SIG-M5 treated with dmso at 0.1 percent for 504 hours (cell line): ENCODE results near the gene DUSP8.
A peak's percentile ranks its signal among the peaks of the same experiment; 100 is the strongest.
"Not testable (repeated sequence)": the region's sequence is repeated elsewhere in the genome, so short reads cannot be mapped to it uniquely, and the experiment has no call there.

Source experiments
- DNase-seq: peaks from one replicate; lab custom pipeline; 2025; ENCODE audit not compliant: unreplicated experiment; lab: John Stamatoyannopoulos, UW

The DUSP8 gene, protein sequence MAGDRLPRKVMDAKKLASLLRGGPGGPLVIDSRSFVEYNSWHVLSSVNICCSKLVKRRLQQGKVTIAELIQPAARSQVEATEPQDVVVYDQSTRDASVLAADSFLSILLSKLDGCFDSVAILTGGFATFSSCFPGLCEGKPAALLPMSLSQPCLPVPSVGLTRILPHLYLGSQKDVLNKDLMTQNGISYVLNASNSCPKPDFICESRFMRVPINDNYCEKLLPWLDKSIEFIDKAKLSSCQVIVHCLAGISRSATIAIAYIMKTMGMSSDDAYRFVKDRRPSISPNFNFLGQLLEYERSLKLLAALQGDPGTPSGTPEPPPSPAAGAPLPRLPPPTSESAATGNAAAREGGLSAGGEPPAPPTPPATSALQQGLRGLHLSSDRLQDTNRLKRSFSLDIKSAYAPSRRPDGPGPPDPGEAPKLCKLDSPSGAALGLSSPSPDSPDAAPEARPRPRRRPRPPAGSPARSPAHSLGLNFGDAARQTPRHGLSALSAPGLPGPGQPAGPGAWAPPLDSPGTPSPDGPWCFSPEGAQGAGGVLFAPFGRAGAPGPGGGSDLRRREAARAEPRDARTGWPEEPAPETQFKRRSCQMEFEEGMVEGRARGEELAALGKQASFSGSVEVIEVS

DNA sequence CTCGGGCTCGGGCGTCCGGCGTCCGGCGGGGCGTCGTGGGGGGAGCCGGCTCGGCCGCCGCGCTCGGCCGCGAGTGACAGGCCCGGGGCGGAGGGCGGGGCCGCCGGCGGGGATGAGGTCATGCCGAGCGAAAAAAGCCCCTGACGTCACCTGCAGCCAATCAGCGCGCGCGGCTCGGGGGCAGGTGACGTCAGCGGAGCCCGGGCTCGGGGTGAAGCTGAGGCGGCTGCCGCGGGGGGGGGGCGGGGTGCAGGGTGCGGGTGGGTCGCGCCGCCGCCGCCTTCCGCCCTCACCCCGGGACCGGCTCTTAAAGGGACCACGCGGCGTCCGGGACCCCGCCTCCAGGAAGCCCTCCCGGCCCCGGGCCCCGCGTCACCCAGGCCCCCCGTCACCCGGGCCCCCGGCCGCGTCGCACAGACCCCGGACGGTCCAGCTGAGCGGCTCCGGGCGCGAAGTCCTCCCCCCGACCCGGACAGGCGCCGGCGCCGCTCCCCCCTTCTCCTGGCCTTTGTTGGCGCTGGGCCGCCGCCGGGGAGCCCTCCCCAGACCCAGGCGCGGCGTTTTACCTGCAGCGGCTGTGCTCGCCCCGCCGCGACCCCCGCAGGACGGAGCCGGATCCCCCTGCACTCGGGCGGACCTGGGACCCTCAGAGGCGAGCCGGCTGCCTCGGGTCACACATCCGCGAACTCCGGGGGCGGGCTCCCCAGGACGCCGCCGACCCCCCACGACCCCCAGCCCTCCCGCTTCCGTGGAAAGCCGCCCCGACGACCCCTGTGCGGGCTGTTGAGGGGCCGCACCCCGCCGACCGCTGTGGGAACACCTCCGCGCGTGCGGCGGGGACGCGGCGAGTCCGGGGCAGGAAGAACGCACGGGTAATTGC is at the start of gene DUSP8:
DUSP8 (minus strand) TSS at position 75 of the 880 bp plus-strand sequence. CDS start 6,445 bp downstream, outside the sequence.
- DNase-seq: peak; percentile 55

DNA sequence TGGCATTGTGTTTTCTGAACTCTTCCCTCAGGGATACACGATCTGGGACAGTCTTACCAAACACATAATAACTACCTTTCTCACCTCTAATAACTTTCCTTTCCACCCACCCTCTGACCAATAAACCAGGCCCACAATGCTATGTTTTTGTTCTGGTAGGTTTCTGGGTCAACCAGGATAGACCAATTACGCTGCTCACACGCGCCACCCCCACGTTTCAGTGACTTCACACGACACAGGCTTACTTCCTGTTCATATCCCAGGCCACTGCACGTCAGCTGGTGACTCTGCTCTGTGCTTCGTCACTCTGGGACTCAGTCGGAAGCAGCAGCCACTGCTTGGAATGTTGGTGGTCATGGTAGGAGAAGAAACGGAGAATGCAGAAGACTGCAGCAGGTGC is 47.4 kb upstream of the DUSP8 start:
- no peak for DNase-seq

DNA sequence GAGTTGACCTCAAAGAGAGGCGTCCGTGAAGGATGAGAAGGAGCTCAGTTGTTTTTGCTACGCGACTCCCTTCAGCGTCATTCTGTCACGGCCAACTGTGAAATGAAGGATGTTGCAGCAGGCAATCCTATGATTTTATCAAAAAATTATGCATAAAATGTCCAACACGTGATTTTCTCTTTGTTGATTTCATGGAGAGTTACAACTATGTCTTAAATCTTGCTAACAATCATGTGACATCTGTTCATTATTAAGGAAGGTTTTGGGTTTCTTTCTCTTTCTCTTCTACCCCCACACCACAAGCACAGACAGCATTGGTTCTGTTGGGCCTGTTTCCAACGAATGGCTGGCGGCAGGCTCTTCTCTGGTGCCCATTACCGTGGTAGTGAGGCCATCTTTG is 46.2 kb upstream of the DUSP8 start:
- DNase-seq: no peak

DNA sequence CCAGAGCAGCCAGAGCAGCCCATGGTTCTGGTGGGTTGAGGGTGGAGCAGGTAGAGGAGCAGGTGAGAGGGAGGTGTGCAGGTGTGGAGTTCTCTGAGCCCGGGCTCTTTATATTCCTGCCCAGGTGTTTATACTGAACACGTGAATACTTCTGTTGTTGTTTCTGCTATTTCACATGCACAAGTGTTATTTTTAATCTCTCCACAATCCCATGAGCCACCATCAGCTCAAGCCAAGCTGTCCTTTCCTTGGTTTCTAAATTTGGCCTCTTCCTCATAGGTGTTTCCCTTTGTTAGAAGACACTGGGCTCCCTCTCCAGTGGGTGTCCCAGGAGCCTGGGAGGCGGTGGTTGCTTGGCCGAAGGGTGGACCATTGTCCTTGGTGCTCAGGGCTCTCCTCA is 36.3 kb upstream of the DUSP8 start, which contains the start of gene KRTAP5-3:
KRTAP5-3 (minus strand) TSS at position 101 of the 400 bp plus-strand sequence; CDS start at position 23, 78 bp downstream.
- DNase-seq: no peak

DNA sequence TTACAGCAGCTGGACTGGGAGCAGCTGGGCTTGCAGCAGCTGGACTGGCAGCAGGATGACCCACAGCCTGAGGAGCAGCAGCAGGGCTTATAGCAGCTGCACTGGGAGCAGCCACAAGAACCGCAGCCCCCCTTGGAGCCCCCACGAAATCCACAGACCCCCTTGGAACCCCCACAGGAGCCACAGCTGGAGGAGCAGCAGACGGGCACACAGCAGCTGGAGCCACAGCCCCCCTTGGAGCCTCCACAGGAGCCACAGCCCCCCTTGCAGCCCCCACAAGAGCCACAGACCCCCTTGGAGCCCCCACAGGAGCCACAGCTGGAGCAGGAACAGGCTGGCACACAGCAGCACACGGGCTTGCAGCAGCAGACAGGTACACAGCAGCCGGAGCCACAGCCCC is 35.8 kb upstream of the DUSP8 start:
- DNase-seq: not testable (repeated sequence)

DNA sequence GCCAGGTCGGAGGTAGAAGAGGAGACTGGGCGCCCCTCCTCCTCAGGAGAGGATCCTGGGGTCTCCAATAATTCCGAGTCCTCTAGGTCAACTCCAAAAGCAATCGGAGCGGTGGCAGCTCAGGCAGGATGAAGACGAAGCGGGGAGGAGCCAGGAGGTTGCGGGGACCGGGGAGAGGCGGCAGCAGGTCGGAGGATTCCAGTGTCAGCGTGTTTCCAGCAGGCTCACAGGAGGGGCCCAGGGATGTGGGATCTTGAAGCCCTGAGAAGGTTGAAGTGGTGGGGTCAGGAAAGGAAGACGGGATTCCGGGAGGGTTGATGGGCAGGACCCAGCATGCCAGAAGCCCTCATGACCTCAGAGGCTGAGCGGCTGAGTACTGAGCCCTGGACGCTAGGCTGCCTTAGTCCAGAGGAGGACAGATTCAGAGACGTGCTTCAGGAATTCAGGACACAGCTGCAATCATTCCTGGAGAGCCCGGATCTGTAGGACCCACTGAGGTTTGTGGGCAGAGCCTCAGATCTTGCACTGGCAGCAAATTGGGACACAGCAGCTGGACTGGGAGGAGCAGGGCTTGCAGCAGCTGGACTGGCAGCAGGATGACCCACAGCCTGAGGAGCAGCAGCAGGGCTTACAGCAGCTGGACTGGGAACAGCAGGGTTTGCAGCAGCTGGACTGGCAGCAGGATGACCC is 35.2 kb upstream of the DUSP8 start:
- DNase-seq: not testable (repeated sequence)

DNA sequence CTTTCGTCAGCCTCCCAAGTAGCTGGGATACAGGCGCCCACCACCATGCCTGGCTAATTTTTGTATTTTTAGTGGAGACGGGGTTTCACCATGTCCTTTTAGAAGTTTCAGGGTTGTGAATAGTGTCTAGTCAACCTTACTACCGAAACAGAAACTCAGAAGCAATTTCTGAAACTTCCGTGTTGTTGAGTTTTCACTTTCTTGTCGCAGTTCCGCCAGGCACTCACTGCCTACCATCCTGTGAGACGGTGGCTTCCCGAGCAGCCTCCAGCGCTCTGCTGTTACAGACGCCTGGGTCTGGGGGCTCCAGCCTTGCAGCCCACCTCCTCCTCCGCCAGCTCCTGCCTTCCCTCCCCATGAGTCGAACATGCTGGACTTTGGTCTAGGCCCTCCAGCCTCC is 33.9 kb upstream of the DUSP8 start:
- DNase-seq: not testable (repeated sequence)

DNA sequence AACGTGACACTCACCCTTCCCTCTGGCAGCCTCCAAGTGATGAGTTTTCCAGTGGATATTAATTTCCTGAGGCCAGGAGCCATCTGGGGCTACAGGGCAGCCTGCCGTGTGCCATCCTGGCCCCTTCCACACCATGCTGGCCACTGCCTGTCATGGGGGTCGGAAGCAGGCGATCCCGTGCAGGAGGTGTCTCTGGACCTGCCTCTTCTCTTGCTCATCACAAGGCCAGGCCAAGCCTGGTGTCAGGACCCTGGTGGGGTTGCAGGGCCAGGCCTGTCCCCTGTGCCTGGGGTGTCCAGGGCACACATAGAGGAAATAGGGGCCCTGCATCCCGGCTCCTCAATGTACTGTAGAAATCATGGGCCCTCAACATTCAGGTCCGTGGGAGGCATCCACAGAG is 32.6 kb upstream of the DUSP8 start:
- no peak for DNase-seq

DNA sequence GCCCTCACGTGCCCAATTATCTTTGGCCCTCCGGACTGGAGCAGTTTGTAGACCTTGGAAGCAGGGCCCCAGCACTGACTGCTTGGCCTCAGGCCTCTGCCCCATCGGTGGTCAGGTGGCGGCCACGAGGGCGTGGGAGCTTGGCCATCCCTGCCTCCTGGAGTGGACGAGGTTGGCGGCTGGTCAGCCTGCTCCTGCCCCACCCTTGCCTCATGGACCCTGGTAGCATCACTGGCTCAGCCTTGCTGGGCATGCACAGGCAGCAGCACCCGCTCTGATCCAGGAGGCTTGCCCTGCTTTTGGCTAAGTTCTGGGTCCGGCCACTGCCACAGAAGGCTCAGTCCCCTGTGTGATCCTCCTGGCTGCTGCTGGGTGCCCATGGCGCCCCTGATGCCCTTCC is 32.1 kb upstream of the DUSP8 start:
- no peak for DNase-seq

DNA sequence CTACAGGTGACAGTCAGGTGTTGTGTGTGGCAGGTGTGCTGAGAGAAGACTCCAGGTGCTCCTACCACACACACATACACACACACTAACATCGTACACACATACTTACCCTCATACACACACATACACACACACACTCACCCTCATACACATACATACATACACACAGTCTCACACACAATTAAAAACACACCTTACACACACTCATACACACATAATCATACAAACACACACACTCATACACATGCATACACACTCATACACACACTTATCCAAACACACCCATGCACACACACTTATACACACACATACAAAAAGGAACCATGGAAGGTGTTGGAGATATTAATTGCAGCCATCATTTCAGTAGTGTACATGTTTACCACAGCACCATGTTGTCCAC is 31.6 kb upstream of the DUSP8 start:
- DNase-seq: no peak

DNA sequence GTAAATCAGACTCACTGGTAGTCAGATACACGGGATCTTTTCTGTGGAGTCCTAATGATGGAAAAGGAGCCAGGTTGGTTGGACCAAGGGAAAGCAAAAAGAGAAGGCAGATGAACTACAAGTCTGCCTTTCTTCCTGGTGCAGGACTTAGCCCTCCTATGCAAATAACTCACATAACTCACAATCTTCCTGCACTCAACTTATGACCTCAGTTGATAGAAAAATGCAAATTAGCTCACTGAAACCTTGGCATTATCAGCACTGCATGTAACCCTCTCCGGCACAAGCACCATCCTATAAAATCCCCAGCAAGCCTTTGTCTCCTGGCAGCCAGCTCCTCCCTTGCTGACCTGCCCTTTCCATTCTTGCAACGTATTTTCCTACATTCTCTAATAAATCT is 29.6 kb upstream of the DUSP8 start:
- not testable (repeated sequence) for DNase-seq

DNA sequence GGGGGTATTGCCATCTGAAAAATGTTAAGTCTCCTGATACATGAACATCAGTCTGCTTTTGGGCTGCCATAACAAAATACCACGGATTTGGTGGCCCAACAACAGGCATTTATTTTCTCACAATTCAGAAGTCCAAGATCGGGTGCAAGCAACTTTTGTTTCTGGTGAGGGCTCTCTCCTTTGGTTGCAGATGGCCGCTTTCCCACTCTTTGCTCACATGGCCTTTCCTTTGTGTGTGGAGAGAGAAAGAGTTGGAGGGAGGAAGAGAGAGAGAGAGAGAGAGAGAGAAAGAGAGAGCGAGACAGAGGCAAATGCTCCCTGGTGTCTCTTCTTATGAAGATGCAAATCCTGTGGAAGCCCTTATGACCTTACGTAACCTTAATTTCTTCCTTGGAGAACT is 28.6 kb upstream of the DUSP8 start:
- no peak for DNase-seq

DNA sequence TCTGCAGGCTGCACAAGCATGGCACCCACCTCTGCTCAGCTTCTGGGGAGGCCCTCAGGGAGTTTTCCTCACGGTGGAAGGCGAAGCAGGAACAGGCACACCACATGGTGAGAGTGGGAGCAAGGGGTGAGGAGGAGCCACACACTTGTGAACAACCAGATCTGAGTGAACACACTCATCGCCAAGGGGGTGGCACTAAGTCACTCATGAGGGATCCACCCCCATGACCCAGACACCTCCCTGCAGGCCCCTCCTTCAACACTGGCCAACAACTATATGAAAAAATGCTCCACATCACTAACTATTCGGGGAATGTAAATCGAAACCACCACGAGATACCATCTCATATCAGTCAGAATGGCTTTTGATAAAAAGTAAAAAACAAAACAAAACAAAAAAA is 26.7 kb upstream of the DUSP8 start:
- DNase-seq: no peak

DNA sequence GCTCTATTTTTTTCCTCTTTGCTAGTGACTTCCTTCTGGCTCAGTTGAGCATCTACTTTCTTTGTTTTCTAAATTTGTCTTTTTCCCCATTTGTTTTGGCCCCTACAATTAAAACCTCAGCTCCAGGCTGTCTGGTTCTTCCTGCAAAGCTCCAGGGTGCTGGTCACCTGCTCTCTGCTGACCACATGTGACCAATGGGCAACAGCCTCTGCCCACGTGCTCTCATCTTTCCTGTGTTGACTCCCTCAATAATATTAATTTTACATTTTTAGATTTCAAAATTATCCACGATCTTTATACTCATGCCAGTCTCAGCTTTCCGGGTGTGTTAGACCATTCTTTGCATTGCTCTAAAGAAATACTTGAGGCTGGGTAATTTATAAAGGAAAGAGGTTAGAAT is 26.3 kb upstream of the DUSP8 start:
- not testable (repeated sequence) for DNase-seq

DNA sequence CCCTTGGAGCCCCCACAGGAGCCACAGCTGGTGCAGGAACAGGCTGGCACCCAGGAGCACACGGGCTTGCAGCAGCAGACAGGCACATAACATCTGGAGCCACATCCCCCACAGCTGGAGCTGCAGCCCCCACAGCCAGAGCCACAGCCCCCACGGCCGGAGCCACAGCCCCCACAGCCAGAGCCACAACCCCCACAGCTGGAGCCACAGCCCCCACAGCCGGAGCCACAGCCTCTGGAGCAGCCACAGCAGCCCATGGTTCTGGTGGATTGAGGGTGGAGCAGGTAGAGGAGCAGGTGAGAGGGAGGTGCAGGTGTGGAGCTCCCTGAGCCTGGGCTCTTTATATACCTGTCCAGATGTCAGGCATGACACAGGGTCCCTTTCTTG is 25.9 kb upstream of the DUSP8 start, which contains the start of gene KRTAP5-2:
KRTAP5-2 (minus strand) TSS at position 301 of the 387 bp plus-strand sequence; CDS start at position 257, 44 bp downstream.
- no peak for DNase-seq

DNA sequence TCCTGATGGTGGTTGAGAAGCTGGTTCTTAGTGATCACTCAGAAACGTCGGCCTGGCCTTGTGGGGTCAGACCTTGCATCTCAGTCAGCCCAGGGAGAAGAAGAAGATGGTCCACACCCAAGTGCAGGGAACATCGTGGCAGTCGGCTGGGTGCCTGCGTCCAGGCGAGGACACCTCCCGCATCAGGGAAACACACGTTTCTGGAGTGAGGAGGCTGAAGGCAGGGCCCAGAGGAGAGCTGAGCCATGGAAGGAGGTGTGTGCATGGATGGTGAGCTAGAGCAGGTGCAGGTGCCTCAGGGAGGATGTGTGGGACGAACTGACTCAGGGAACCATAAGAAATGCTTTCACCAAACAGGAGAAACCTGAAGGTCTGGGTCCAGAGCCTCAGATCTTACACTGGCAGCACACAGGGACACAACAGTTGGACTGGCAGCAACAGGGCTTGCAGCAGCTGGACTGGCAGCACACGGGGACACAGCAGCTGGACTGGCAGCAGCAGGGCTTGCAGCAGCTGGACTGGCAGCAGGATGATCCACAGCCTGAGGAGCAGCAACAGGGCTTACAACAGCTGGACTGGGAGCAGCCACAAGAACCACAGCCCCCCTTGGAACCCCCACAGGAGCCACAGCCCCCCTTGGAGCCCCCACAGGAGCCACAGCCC is 25.4 kb upstream of the DUSP8 start:
- DNase-seq: no peak

DNA sequence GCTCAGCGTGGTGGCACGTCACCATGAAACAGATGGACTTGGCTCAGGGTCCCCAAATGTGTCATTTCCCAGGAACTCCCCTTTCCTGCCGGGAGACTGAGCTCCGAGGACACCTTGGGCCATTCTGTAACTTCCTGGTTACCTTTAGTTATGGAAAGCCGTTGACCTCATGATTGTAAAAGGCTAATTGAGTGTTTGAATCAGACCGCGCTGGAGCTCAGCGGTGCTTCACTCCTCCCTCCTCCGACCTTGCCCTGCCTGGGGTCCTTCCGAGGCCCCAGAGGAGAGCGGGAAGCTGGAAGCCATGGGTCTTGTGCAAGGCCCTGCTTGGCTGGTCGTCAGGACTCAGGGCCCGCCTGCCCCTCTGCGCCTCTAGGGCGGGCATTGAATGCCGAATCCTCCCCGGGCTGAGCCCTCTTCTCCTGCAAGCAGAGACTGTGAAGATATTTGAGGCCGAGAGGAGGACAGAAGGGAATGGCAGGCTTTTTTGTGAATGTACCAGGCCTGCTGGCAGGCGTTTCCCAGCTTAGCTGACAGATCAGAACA is 24.6 kb upstream of the DUSP8 start:
- not testable (repeated sequence) for DNase-seq

DNA sequence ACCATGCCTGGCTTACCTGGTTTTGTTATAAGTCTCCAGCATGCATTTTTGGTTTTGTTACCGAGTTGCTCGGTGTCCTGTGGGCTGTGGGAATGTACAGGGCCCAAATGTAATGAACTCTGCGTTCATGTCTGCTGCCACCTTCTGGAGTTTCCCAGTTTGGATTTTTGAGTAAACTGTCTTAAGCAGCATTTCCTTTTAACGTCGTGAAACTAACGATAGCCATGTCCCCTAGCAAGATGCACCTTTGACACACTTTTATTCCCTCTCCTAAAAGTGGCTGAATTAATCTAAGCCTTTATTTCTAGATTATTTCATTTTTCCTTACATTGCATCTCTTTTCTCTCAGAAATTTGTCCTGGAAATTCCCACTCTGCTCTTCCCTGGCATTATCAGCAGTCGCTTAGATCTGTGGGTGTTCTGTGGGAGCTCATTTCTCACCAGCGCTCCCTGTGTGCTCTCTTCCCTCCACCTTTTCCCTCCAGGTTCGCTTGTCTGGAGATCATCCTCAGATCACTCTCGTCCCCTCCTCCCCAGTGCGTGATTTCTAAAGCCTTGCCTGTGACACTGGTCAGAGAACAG is 24.0 kb upstream of the DUSP8 start:
- DNase-seq: not testable (repeated sequence)

DNA sequence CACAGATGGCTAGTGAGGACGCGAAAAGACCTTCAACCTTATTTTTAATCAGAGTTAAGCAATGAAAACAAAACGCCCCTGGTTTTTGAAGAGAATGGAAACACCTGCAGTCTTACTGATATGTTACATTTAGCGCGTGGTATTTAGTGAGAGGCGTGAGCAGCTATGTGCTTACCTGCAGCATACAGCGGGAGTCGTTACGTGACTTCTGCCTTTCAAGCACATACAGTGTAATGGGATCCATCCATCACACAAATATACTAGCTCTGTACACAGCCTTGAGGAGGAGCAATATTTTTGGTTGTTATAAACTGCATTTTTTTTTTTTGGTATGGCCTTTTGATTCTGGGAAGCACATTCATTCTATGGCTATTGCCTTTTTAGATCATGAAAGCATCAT is 20.6 kb upstream of the DUSP8 start:
- no peak for DNase-seq

DNA sequence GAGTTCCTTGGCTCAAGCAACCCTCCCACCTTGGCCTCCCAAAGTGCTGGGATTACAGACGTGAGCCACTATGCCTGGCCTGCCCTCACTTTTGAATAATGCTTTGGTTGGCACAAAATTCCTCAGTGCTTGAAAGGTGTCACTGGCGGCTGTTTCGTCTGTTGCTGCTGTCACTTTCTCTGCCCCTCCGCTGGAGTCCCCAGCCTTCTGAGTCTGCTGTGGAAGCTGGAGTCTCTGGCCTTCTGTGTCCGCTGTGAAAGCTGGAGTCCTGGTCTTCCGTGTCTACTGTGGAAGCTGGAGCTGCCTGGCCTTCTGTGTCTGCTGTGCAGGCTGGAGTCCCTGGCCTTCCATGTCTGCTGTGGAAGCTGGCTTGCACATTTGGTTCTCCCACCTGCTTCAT is 17.9 kb upstream of the DUSP8 start:
- DNase-seq: no peak
